HL-60 (cell line): ENCODE data around the gene MTMR3.

Source experiments
- DNase-seq, 2 experiments: peaks; one replicate each; pipeline ENCODE4 v3.0.0-alpha.2; 2010 to 2020; ENCODE audit warnings: low read depth in 1 of 2, low spot score in 1 of 2
- H3K27ac ChIP-seq: fragments of 250-450 bp; sonication (Bioruptor Pico); replicated peaks from 2 replicates; pipeline ENCODE4 v1.5.1; 2020; ENCODE audit warnings: mild to moderate bottlenecking, moderate library complexity
- H3K27me3 ChIP-seq: fragments of 250-450 bp; sonication (Bioruptor Pico); 2 replicates; pipeline ENCODE4 v1.5.1; 2021; ENCODE audit warnings: mild to moderate bottlenecking, moderate library complexity; ENCODE audit not compliant: insufficient read depth, poor library complexity, severe bottlenecking
- H3K4me3 ChIP-seq: replicated peaks from 2 replicates; pipeline ENCODE4 v1.5.1; 2011; ENCODE audit warnings: mild to moderate bottlenecking, control low read depth, low read length; ENCODE audit not compliant: insufficient read depth
- GABPA ChIP-seq: IDR thresholded peaks from 2 replicates; pipeline ENCODE4 v1.6.1; 2012; ENCODE audit warnings: low read depth
- POLR2AphosphoS5 ChIP-seq: IDR thresholded peaks from 2 replicates; pipeline ENCODE4 v1.6.1; 2012; ENCODE audit warnings: low read depth
- SPI1 ChIP-seq: IDR thresholded peaks from 2 replicates; pipeline ENCODE4 v1.6.1; 2012; ENCODE audit warnings: low read depth, mild to moderate bottlenecking, borderline replicate concordance
- TF ChIP-seq, protein P1 (sequence below): IDR thresholded peaks from 2 replicates; pipeline ENCODE4 v1.6.1; 2012; ENCODE audit warnings: low read depth; ENCODE audit not compliant: insufficient replicate concordance
- TF ChIP-seq, protein P2 (sequence below): IDR thresholded peaks from one replicate; pipeline ENCODE4 v1.5.1; 2011; ENCODE audit warnings: low read length, control low read depth, inconsistent platforms; ENCODE audit not compliant: insufficient read depth

Gene MTMR3

DNA sequence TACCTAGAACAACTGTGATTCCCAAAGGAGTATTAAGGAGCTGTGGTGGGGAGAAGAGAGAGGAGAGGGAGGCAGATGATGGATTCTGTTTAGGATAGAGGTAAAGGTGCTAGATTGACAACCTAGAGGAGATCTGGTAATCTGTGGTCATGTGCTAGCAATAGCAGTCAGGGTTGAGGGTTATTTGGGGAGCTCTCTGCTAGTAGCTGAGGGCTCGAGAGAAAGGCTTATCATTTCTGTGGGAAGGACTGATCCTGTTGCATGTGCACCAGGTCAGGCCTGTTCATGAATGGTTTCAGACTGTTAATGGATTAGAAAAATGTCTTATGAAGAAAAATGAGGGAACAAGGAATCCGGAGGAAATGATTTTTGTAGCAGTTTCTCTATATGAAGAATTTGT lies 63.2 kb downstream of the MTMR3 start:
- no peaks in the 10 kb centered on the region for H3K27me3 ChIP-seq
- TF ChIP-seq, protein P1, sequence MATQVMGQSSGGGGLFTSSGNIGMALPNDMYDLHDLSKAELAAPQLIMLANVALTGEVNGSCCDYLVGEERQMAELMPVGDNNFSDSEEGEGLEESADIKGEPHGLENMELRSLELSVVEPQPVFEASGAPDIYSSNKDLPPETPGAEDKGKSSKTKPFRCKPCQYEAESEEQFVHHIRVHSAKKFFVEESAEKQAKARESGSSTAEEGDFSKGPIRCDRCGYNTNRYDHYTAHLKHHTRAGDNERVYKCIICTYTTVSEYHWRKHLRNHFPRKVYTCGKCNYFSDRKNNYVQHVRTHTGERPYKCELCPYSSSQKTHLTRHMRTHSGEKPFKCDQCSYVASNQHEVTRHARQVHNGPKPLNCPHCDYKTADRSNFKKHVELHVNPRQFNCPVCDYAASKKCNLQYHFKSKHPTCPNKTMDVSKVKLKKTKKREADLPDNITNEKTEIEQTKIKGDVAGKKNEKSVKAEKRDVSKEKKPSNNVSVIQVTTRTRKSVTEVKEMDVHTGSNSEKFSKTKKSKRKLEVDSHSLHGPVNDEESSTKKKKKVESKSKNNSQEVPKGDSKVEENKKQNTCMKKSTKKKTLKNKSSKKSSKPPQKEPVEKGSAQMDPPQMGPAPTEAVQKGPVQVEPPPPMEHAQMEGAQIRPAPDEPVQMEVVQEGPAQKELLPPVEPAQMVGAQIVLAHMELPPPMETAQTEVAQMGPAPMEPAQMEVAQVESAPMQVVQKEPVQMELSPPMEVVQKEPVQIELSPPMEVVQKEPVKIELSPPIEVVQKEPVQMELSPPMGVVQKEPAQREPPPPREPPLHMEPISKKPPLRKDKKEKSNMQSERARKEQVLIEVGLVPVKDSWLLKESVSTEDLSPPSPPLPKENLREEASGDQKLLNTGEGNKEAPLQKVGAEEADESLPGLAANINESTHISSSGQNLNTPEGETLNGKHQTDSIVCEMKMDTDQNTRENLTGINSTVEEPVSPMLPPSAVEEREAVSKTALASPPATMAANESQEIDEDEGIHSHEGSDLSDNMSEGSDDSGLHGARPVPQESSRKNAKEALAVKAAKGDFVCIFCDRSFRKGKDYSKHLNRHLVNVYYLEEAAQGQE = no peak

DNA sequence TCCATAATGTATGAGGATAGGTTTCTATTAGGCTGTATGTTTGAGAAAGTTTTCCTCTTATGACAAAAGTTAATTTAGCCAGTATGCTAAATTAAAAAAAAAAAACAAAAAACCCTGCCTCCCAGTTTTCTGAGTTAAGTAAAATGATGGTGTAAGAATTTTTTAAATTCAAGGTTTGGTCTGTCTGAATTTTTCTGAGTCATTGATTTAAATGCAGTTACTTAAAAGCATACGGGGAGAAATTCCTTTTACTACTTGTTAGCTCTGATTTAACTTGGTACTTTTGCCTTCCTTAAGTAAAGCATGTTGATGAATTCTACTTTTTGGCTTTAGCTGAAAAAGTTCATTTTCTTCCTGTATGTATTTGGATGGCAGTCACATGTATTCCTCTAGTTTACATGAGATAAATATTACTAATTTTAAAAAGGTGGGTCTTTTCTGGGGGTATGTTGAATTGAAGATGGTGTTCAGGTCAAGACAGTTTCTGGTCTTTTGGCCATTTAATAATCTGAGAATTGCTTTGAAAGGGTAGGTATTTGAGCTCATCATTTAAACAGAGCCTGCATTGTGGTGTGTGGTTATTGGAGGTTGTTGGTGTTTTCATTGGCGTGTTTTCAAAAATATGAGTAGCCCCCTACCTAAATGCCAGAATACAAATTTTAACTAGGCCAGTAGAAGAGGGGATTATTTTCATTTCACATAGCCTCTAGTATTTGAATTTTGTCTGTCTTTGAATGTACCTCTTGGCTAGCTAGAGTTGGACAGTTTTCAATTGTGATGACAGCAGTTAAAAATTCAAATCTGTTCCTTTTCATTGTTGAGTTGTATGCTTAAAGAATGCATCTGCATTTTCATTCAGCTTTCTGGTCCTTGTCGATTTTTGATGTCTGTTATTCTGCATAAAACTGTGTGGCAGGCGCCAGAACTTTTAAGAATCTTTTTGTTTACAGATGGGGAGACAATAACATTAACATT lies 64.7 kb downstream of the MTMR3 start:
- H3K27ac ChIP-seq = no peak overlapping the region
- no peak for DNase-seq
- no peak overlapping the region for H3K4me3 ChIP-seq
- no peaks in the 10 kb centered on the region for H3K27me3 ChIP-seq
- TF ChIP-seq GABPA (no peak), POLR2AphosphoS5 (no peak), SPI1 (no peak)
- TF ChIP-seq, protein P2, sequence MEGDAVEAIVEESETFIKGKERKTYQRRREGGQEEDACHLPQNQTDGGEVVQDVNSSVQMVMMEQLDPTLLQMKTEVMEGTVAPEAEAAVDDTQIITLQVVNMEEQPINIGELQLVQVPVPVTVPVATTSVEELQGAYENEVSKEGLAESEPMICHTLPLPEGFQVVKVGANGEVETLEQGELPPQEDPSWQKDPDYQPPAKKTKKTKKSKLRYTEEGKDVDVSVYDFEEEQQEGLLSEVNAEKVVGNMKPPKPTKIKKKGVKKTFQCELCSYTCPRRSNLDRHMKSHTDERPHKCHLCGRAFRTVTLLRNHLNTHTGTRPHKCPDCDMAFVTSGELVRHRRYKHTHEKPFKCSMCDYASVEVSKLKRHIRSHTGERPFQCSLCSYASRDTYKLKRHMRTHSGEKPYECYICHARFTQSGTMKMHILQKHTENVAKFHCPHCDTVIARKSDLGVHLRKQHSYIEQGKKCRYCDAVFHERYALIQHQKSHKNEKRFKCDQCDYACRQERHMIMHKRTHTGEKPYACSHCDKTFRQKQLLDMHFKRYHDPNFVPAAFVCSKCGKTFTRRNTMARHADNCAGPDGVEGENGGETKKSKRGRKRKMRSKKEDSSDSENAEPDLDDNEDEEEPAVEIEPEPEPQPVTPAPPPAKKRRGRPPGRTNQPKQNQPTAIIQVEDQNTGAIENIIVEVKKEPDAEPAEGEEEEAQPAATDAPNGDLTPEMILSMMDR = no peak
- TF ChIP-seq, protein P1 = no peak

More for the DNA sequence above, 63.2 kb downstream of the MTMR3 start:
- no peak for DNase-seq
- Histone ChIP-seq H3K4me3 (no peak overlapping the region), H3K27ac (no peak overlapping the region)

DNA sequence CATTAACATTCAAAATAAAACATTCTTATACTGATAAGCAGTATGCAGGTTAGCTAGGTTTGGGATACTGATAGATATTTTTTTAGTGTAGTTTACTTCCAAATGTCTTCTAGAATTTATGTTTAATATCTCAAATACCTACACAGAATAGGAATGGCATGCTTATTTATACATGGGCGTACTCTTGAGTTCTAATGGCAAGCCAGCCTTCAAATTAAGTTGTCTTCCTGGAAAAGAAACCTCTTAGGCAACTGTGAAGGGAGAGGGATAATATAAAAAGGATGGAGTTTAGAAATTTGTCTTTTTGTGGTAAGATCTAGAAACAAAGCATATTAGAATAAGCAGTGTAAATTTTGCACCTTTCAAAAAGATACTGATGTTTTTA lies 65.4 kb downstream of the MTMR3 start:
- TF ChIP-seq POLR2AphosphoS5 (no peak), SPI1 (no peak), GABPA (no peak)
- TF ChIP-seq, protein P2 = no peak
- TF ChIP-seq, protein P1 = no peak
- DNase-seq = no peak
- H3K27ac ChIP-seq = no peak overlapping the region
- no peak overlapping the region for H3K4me3 ChIP-seq
- no peaks in the 10 kb centered on the region for H3K27me3 ChIP-seq
